Measurements from ENCODE around the gene SETSIP. TPM values are rescaled to one million over a fixed set of nuclear protein-coding genes. Genes with fewer than 3 reads are reported as not detected.
"Not testable (repeated sequence)": the region's sequence is repeated elsewhere in the genome, so short reads cannot be mapped to it uniquely, and the experiment has no call there.

The SETSIP gene
- total RNA-seq, 4 donors from 2014 or later, result not detected

DNA sequence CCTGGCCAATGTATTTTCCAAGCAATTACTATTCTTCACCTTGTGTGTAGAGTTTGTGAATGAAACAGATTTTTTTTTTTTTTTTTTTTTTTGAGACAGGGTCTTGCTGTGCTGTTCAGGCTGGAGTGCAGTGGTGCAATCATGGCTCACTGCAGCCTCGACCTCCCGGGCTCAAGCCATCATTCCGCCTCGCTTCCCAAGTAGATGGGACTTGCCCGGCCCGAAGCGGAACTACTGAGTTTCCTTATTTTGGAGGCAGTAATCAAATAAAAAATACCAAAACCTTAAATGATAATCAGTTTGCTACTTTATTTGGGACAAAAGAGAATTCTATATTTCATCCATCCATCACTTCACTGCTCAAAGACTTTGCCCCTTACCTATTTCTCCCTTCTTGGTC lies 4.2 kb upstream of the SETSIP start:
- Histone ChIP-seq H3K4me1 (peaks cover 0 to 11% (median 0%) of the 10 kb centered on the region in 4 donors), H3K9me3 (no peaks in the 10 kb centered on the region), H3K36me3 (no peaks in the 10 kb centered on the region), H3K27me3 (no peaks in the 10 kb centered on the region), H3K4me3 (peak overlapping the region in 2 of 4 donors; percentile 66 to 86), H3K27ac (peak overlapping the region in 1 of 4 donors; percentile 82)
- no peak for DNase-seq
- intact Hi-C loops (cut with DNase I; ENCODE audit: low total_unique reads), result no loop called here
- TF ChIP-seq, protein P1, sequence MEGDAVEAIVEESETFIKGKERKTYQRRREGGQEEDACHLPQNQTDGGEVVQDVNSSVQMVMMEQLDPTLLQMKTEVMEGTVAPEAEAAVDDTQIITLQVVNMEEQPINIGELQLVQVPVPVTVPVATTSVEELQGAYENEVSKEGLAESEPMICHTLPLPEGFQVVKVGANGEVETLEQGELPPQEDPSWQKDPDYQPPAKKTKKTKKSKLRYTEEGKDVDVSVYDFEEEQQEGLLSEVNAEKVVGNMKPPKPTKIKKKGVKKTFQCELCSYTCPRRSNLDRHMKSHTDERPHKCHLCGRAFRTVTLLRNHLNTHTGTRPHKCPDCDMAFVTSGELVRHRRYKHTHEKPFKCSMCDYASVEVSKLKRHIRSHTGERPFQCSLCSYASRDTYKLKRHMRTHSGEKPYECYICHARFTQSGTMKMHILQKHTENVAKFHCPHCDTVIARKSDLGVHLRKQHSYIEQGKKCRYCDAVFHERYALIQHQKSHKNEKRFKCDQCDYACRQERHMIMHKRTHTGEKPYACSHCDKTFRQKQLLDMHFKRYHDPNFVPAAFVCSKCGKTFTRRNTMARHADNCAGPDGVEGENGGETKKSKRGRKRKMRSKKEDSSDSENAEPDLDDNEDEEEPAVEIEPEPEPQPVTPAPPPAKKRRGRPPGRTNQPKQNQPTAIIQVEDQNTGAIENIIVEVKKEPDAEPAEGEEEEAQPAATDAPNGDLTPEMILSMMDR (IDR thresholded peaks at IDR 0.05), result no peak
- TF ChIP-seq POLR2A (IDR thresholded peaks at IDR 0.05), result no peak
- WGBS, 2 donors (ENCODE audit: low coverage in 1 of 2), result 92 to 100% methylated on average over 2 to 7 of the region's 7 CpGs
- in situ Hi-C loops (cut with MboI; ENCODE audit: low pct_ligation_motif_present in 1 of 4, low pct_unique_long_range_greater_than_20kb in 1 of 4, low sequenced_read_pairs in 3 of 4), result no loop called here

DNA sequence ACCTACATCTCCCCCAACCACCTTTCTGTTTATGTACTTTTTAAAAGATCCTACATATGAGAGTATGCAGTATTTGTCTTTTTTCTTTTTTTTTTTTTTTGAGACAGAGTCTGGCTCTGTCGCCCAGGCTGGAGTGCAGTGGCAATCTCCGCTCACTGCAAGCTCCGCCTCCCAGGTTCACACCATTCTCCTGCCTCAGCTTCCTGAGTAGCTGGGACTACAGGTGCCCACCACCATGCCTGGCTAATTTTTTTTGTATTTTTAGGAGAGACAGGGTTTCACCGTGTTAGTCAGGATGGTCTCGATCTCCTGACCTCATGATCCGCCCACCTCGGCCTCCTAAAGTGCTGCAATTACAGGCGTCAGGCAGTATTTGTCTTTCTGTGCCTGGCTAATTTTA lies 2.9 kb upstream of the SETSIP start:
- H3K4me3 ChIP-seq; H3K27ac ChIP-seq; DNase-seq; intact Hi-C loops (cut with DNase I; ENCODE audit: low total_unique reads); in situ Hi-C loops (cut with MboI; ENCODE audit: low pct_ligation_motif_present in 1 of 4, low pct_unique_long_range_greater_than_20kb in 1 of 4, low sequenced_read_pairs in 3 of 4); H3K9me3 ChIP-seq; H3K36me3 ChIP-seq; H3K27me3 ChIP-seq: not testable (repeated sequence)
- H3K4me1 ChIP-seq, result peaks cover 0 to 11% (median 0%) of the 10 kb centered on the region in 4 donors
- 91 to 92% methylated on average over 8 of the region's 8 CpGs for WGBS, 2 donors (ENCODE audit: low coverage in 1 of 2)

DNA sequence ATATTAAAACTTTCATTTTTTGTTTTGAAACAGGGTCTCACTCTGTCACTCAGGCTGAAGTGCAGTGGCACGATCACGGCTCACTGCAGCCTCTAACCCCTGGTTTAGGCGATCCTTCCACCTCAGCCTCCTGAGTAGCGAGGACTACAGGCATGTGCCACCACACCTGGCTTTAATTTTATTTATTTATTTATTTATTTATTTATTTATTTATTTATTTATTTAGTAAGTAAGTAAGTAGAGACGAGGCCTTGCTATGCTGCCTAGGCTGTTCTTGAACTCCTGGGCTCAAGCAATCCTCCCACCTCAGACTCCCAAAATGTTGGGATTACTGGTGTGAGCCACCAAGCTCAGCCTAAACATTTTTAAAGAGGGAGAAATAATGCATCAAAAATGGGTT lies 1.2 kb upstream of the SETSIP start:
- H3K36me3 ChIP-seq, result no peaks in the 10 kb centered on the region
- H3K4me3 ChIP-seq, result no peak overlapping the region
- in situ Hi-C loops (cut with MboI; ENCODE audit: low pct_ligation_motif_present in 1 of 4, low pct_unique_long_range_greater_than_20kb in 1 of 4, low sequenced_read_pairs in 3 of 4) (no loop called here), intact Hi-C loops (cut with DNase I; ENCODE audit: low total_unique reads) (no loop called here)
- DNase-seq, result no peak
- WGBS, 2 donors (ENCODE audit: low coverage in 1 of 2), result 90 to 92% methylated on average over 4 to 5 of the region's 5 CpGs
- H3K27ac ChIP-seq, result no peak overlapping the region
- no peaks in the 10 kb centered on the region for H3K9me3 ChIP-seq
- H3K4me1 ChIP-seq, result peaks cover 0 to 9% (median 0%) of the 10 kb centered on the region in 4 donors
- no peaks in the 10 kb centered on the region for H3K27me3 ChIP-seq
- TF ChIP-seq EP300 (IDR thresholded peaks at IDR 0.05; ENCODE audit: low read depth), result no peak

DNA sequence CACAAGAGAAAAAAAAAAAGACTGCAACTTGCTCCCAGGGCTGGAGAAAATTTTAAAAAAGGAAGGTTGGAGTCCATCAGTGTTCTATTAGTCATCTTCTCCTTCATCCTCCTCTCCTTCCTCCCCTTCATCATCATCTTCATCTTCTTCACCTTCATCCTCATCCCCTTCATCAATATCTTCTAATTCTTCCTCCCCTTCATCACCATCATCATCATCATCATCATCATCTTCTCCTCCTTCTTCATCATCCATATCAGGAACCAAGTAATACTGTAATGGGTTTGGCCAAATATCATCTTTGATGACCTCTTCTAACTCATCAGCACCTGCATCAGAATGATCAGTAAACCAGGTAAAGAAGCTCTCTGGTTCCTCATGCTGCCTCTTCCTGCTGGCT lies 765 bp downstream of the SETSIP start:
- DNase-seq; H3K4me3 ChIP-seq; H3K9me3 ChIP-seq; H3K27me3 ChIP-seq; H3K36me3 ChIP-seq; intact Hi-C loops (cut with DNase I; ENCODE audit: low total_unique reads); in situ Hi-C loops (cut with MboI; ENCODE audit: low pct_ligation_motif_present in 1 of 4, low pct_unique_long_range_greater_than_20kb in 1 of 4, low sequenced_read_pairs in 3 of 4); H3K4me1 ChIP-seq; H3K27ac ChIP-seq: not testable (repeated sequence)

DNA sequence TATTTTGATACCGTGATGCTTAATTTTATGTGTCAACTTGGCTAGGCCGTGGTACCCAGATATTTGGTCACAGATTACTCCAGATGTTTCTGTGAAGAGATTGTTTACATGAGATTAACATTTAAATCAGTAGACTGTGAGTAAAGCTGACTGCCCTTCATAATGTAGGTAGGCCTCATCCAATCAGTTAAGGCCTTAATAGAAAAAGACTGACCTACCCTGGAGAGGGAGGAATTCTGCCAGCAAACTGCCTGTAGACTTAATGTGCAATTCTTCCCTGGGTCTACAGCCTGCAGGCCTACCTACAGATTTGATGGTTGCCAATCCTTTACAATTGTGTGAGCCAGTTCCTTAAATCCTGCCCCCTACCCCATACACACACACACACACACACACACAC lies 4.3 kb downstream of the SETSIP start:
- DNase-seq, result no peak
- WGBS, 2 donors (ENCODE audit: low coverage in 1 of 2), result 88 to 94% methylated on average over 2 of the region's 2 CpGs
- intact Hi-C loops (cut with DNase I; ENCODE audit: low total_unique reads), result no loop called here

DNA sequence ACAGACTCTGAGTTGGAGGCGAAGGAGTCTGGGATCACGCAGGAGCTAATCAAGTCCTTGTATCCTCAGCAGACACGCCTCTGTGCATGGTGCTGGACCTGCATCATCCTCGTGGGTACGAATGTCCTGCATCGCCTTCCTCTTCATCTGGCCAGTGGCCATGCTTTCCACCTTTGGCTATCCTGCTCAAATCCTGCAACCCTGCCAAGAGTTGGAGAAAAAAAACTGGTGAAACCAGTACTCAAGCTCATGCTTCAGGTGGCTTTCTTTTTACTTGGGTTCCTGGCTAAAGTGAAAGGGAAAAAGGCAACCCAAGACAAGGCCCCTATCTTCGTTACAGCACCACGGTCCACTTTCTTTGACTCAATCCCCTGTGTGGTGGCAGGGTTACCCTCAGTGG lies 8.9 kb downstream of the SETSIP start:
- H3K9me3 ChIP-seq, result no peaks in the 10 kb centered on the region
- intact Hi-C loops (cut with DNase I; ENCODE audit: low total_unique reads) (no loop called here), in situ Hi-C loops (cut with MboI; ENCODE audit: low pct_ligation_motif_present in 1 of 4, low pct_unique_long_range_greater_than_20kb in 1 of 4, low sequenced_read_pairs in 3 of 4) (no loop called here)
- no peak overlapping the region for H3K27ac ChIP-seq
- no peaks in the 10 kb centered on the region for H3K36me3 ChIP-seq
- no peaks in the 10 kb centered on the region for H3K4me1 ChIP-seq
- H3K4me3 ChIP-seq, result no peak overlapping the region
- DNase-seq, result no peak
- TF ChIP-seq, protein P1 (IDR thresholded peaks at IDR 0.05), result no peak
- TF ChIP-seq POLR2AphosphoS5 (IDR thresholded peaks at IDR 0.05) (no peak), POLR2A (IDR thresholded peaks at IDR 0.05) (no peak), EP300 (IDR thresholded peaks at IDR 0.05; ENCODE audit: low read depth) (no peak)
- WGBS, 2 donors (ENCODE audit: low coverage in 1 of 2), result 79 to 85% methylated on average over 6 to 8 of the region's 8 CpGs
- no peaks in the 10 kb centered on the region for H3K27me3 ChIP-seq

More for the DNA sequence above, 4.3 kb downstream of the SETSIP start:
- Histone ChIP-seq H3K36me3 (no peaks in the 10 kb centered on the region), H3K4me3 (no peak overlapping the region), H3K4me1 (no peaks in the 10 kb centered on the region), H3K27me3 (no peaks in the 10 kb centered on the region), H3K27ac (no peak overlapping the region), H3K9me3 (no peaks in the 10 kb centered on the region)
- TF ChIP-seq, protein P1 (IDR thresholded peaks at IDR 0.05), result no peak
- TF ChIP-seq POLR2AphosphoS5 (IDR thresholded peaks at IDR 0.05) (no peak), POLR2A (IDR thresholded peaks at IDR 0.05) (no peak), EP300 (IDR thresholded peaks at IDR 0.05; ENCODE audit: low read depth) (no peak)
- in situ Hi-C loops (cut with MboI; ENCODE audit: low pct_ligation_motif_present in 1 of 4, low pct_unique_long_range_greater_than_20kb in 1 of 4, low sequenced_read_pairs in 3 of 4), result no loop called here

All from transverse colon (tissue), 4 donors.